ENCODE measurements around the gene AGBL1.

DNA sequence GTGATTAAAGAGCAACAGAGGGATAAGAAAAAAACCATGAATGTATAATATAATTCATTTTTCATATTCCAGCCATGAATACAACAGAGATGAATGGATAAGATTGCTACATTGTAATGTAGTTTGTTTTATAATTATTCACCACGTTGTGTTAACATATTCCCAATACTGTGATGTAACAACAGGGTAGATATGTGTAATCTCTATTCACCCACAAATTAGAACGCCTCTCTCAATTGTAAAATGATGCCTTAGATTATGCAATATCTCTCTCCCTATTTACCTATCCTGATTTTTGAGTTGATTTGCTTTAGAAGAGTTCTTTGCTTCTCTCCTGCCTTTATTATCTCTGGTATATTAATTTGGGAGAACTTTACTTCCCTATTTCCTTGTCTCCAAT lies 193.6 kb downstream of the AGBL1 start:
- no peak for TF ChIP-seq EZH2 (IDR thresholded peaks at IDR 0.05; ENCODE audit: insufficient read depth, poor library complexity, severe bottlenecking)
- no peak for TF ChIP-seq EZH2phosphoT487 (IDR thresholded peaks at IDR 0.05; ENCODE audit: insufficient read depth, low read depth)

Measured in GM23248 (cell line).